AML-193 (cell line): Measurements from ENCODE around the gene NRN1L.
A peak's percentile ranks its signal among the peaks of the same experiment; 100 is the strongest.

ENCODE experiments used
- DNase-seq, 2 experiments: peaks; one replicate each; lab custom pipeline; 2025; lab: John Stamatoyannopoulos, UW

The NRN1L gene

GRCh38 chr16:67935402-67936123, 50.9 kb downstream of the NRN1L start:
- peak; percentile 90 for DNase-seq
